Measurements from ENCODE around the gene PLIN5.

Gene PLIN5

GRCh38 chr19:4473011-4473762, 61.8 kb downstream of the PLIN5 start:
- FAIRE-seq: no peak
- no peak for TF ChIP-seq POLR2A (IDR thresholded peaks at IDR 0.05; ENCODE audit: low read depth, low read length)
- no peak for DNase-seq (ENCODE audit: insufficient read length, low spot score)

Measured in H54 (cell line).